Cardiac septum (tissue), 1 donor: ENCODE results near the gene LMAN1L. TPM values are rescaled to one million over a fixed set of nuclear protein-coding genes. Genes with fewer than 3 reads are reported as not detected.

ENCODE experiments used
- DNase-seq: peaks from one replicate; pipeline ENCODE4 v3.0.0-alpha.2; 2020; ENCODE audit warnings: low spot score
- intact Hi-C: fragments of 100-400 bp; cut with DNase I; formaldehyde crosslinking; loops from one replicate; pipeline ENCODE4 v1.14.0; 2022
- total RNA-seq: library from RNA; stranded (reverse); fragmentation: NEBNext Ultra II Directional; extraction: Animal tissue kit (Norgen Biotek cat#: 25700); gene quantifications from one replicate; pipeline ENCODE4 v1.2.1, GENCODE V29; 2021
- donor health status: DM: no; HTN: no; CAD: no.

The LMAN1L gene
- total RNA-seq, 1 donor from 2014 or later, result 7.9 TPM

DNA sequence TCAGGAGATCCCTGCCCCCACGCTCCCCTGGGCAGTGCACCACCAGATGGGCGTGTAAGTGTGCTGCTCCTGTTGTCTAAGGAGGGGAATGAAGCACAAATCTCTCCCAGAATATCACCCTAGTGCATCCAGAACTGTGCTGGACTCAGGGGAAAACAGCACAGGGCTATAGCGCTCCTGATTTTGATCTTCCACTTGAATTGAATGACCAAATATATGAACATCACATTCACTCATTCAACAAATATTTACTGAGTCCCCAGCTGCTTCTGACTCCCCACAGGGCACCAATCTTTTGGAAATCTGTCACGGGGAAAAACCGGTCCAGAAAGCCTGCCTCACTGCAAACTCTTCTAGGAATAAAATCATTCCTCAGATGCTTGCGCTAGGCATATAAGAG lies 16.2 kb downstream of the LMAN1L start:
- DNase-seq, result no peak

DNA sequence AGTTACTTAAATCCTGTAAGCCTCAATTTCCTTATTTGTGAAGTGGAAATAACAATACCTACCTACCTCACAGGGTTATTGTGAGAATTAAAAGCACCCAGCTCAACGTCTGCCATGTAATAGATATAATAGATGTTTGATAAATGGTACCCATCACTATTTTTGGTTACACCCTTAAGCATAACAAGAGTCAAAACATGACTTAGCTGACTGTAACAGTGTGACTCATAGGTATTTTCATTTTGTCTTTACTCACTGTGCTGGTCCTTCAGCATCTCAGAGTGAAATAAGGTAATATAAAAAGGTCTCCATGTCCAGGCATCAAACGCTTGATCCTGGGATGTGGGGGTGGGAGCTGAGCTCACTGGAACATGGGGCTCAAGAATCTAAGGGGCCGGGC lies 16.9 kb downstream of the LMAN1L start:
- intact Hi-C loops, result no loop called here

More for the DNA sequence above, 16.2 kb downstream of the LMAN1L start:
- intact Hi-C loops, result no loop called here

DNA sequence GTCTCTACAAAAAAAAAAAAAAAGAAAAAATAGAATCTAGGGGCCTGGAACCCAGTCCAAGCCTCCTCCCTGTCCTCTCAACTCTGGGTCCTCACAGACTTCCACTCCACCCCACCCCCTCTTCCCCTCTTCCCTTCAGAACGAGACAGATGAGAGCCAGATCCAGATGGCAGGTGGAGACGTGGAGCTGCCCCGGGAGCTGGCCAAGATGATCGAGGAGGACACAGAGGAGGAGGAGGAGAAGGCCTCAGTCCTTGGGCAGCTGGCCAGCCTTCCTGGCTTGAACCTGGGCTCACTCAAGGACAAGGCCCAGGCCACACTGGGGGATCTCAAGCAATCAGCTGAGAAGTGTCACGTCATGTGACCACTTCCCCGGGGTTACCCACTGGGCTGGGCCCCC lies 17.4 kb downstream of the LMAN1L start:
- intact Hi-C loops, result no loop called here
- no peak for DNase-seq

More for the DNA sequence above, 16.9 kb downstream of the LMAN1L start:
- DNase-seq, result no peak

DNA sequence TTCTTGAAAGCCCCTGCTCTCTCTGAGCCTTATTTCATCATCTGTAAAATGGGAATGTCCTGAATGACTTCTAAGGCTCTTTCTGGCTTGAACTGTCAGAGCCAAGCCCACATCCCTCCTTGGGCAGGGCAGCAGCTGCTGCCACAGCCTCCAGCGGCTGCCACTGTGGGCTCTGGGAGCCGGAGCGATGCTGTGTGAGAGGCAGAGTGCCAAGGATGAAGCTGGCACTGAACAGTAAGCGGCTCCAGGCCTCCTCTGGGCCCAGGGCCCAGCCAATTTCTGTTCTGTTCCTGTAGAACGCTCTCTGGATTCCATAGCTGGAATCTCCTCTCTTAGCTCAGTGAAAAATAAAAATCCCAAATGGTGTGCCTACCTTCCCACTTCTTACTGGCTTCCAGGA lies 18.2 kb downstream of the LMAN1L start:
- intact Hi-C loops, result no loop called here
- no peak for DNase-seq

DNA sequence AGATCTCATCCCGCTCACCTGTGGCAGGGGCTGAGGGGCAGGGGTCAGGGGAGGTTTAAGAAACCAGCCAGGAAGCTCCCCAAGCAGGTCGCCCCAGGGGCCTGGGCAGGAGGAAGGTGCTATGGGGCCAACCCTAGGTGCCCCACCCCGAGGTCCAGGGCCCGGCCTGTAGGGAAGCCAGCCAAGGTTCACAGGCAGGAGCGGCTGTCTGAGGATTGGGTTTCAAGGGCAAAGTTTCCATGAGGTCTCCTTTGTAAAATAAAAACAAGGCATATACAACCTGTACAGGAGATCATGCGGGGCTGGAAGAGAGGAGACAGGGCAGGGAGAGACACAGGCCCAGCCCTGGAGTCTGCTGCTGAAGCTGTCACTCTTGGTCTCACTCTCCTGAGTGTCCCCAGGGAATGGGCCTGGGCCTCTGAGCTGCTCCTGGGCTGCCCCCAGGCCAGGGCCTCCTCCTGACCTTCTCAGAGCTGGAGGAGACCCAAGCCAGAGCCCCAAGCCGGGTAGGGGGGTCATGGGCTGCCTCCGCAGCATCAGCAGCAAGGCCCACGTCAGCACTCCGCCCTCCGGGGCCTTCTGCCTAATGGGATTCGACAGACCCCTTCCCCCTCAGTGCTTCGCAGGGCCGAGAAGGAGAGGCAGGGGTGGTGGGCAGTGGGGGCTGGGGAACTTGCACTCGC lies 19.3 kb downstream of the LMAN1L start:
- intact Hi-C loops, result no loop called here
- DNase-seq, result no peak

DNA sequence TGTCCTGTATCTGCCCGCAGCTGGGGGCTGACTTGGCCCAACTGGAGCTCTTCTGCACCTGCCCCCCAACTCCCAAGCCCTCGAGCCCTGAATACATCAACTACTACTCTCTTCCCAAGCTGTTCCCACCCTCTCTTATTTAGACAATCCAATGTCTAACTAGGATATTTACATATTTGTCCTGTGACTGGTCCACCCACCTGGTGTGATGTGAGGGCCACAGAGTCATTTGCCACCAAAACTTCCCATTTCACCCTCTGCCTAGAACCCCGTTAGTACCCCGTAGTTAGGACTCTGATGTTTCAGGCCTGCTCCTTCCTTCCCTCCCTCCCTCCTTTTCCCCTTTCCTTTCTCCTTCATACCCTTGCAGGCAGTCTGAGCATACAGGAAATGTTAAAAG lies 20.2 kb downstream of the LMAN1L start:
- DNase-seq, result no peak
- intact Hi-C loops, result no loop called here

DNA sequence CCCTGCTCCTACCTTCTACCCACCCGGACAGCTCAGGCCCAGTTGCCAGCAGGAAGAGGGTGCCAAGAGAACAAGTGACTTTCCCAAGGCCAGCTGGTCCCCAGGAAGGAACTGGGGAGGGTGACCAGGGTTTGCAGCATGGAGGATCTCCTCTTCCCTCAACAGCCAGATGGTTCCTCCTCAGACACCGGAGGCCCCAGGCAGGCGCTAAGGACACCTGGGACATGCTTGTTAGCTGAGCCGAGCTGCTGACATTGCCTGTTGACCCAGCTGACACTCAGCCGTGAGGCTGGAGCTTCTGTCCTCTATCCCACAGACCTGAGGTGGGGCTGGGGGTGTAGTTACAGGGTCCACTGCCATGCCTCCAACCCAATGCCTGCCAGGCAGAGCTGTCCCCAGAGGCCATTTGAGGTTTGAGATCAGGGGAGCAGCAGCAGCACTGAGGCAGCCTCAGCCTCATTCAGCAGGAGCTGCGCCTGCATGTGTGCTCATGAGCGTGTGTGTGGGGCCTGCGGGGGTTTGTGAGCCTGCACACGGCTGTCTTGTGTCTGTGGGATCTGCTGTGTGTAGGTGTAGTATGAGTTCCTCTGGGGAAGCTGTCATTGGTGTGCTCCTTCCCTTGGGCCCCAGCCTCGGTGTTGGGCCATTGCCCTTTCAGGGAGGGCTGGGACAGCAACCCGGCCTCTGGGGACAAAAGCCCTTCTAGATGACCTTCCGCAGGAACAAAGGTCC lies 20.9 kb downstream of the LMAN1L start:
- intact Hi-C loops, result no loop called here
- DNase-seq, result no peak

DNA sequence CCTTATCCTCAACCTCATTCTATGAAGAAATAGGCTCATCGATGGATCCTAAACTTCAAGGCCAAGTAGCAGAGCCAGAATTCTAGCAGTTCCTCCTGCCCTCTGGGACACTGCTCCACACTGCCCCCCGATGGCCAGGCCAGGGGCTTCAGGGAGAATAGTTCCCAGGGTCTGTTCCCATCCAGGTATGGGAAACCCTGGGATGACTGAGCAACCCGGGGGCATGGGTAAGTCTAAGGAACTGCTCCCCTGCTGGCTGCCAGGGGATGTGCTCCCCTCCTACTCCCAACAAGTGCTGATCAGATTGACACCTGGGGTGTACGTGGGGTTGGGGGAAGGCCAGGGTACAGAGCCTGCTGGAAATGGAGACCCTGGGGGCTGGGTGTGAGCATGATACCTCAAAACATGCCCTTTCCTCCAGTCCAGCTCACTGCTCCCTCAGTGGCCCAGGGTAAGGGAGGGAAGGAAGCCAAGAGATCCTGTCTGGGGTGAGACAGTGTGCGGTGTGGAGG lies 22.7 kb downstream of the LMAN1L start:
- no peak for DNase-seq
- intact Hi-C loops, result loop anchor here (5.0 kb wide), 1 partner anchor 63 kb away; no protein-coding TSS in a partner anchor

DNA sequence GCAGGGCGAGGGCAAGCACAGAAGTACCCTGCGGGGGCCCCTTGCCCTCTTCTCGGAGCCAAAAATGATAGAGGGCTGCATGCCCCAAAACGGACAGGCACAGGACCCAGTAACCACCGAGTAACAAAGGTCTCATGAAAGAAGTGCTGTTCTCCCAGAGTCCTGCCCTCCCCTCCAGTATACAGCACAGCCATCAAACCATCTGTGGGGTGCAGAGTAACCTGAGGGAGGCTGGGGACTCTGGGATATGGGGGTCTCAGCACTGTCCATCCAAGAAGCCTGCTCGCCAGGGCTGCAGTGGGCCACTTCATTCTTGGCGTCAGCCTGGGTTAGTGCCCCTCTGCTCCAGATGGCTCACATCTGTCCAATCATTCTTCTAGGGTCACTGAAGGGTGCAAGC lies 24.2 kb downstream of the LMAN1L start:
- intact Hi-C loops, result loop anchor here (5.0 kb wide), 1 partner anchor 65 kb away; no protein-coding TSS in a partner anchor
- no peak for DNase-seq

DNA sequence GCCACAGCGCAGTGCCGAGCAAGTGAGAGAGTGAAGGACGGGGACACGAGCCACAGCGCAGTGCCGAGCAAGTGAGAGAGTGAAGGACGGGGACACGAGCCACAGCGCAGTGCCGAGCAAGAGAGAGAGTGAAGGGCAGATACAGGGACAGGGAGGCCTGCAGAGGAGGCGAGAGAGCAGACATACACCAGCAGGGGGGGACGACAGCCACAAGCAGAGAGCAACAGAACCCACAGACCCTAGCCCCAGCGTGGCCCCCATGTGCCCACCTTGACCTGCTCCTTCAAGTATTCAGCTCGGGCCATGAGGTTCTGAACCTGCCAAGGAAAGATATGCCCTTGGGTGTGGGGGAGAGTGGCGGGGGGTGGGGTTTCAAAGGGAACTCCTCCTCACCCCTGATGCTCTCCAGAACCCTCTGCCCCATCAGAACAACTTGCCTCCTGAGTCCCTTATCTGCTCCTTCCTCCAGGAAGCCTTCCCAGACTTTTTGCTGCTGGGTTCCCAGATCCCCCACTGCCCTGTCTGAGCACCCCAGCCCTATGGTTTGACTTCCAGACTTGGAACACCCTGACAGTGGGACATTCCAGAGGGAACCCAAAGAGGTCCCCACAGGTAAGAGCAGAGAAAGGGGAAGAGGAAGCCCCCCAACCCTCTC lies 25.0 kb downstream of the LMAN1L start:
- no peak for DNase-seq

DNA sequence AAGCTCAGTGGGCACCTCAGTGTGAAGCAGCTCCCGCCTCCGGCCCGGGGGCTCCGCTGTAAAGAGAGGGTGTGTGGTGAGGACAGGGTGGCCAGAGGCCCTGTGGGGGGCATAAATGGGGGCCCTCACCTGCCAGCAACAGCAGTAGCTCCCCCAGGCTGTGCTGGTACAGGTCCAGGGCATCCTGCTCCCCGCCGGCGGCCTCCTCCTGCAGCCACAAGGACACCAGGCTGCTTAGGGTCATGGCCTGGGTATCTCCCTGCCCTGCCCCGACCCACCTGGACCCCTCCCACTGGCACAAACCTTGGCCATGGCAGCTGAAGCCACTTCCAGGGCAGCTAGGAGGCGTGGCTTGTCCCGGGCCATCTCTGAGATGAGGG lies 25.5 kb downstream of the LMAN1L start:
- no peak for DNase-seq
- intact Hi-C loops, result loop anchor here (5.0 kb wide), 1 partner anchor 66 kb away; no protein-coding TSS in a partner anchor

More for the DNA sequence above, 25.0 kb downstream of the LMAN1L start:
- intact Hi-C loops, result loop anchor here (5.0 kb wide), 1 partner anchor 65 kb away; no protein-coding TSS in a partner anchor

DNA sequence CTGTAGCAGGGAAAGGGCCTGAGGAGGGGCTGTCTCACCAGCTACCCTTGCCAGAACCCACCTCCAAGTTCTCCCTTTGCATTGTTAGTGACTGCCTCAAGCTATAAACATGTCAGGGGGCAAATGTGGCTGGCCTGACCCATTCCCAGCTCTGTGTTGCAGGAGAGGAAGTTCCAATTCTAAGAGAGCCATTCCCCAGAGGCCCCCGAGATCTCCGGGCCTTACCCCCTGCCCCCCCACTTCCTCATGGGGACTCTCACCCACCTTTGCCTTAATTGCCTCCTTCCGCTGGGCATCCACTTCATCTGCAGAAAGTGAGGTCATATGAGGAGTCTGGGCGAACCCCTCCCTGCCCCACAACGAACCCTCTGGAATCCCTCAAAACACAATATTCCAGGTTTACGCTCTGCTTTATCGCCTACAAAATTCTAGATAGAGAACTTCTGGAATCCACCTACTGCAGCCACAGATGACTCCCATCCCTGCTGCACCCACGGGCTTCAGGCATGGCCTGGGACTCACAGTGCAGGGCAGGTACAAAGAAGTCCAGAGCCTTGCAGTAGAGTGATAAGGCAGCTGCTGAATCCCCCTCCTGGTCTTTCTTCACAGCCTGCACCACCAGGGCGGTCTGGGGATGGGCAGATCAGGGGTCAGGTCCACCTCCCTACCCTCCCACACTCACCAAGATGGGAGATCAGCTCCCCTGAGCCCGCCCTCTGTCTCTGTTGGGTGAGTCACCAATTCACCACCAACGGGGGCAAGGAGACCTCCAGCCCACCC lies 26.3 kb downstream of the LMAN1L start:
- intact Hi-C loops, result loop anchor here (5.0 kb wide), 1 partner anchor 67 kb away; no protein-coding TSS in a partner anchor
- no peak for DNase-seq

DNA sequence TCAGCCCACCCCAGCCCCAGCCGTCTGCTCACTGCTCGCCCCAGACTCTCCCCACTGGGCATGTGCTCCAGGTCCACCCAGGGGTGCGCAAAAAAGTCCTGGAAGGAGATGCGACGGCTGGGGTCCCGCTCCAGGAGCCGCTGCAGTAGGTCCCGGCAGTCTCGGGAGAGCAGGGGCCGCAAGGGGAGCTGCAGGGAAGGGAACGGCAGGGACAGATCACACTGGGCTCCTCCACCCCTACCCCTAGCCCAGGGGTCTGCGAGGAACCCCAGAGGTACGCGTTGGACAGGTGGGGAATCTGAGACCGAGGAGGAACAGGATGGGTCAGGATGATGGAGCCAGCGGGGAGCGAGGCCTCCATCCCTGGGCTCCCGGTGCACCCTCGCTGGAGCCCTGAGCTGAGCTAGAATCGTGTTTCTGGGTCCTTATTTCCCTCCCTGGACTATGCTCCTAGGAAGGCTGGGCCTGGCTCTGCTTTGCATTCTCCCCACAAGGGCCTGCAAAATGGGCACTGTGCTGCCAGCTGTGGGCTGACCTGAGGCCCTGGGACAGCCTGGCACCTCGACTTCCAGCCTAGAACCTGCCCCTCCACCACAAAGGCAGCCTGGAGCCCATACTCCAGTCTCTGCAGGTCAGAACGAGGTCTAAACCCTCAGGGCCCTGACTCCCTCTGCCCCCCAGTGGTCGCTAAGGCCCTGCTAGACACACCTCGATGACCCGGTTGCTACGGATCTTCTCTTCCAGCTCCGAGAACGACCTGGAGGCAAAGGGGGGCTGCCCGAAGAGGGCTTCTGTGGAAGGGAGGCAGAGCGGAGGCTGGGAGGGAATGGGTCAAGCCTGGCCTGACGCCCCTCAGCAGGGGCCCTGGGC lies 27.1 kb downstream of the LMAN1L start:
- DNase-seq, result no peak
- intact Hi-C loops, result loop anchor here (5.0 kb wide), 1 partner anchor 67 kb away; no protein-coding TSS in a partner anchor

DNA sequence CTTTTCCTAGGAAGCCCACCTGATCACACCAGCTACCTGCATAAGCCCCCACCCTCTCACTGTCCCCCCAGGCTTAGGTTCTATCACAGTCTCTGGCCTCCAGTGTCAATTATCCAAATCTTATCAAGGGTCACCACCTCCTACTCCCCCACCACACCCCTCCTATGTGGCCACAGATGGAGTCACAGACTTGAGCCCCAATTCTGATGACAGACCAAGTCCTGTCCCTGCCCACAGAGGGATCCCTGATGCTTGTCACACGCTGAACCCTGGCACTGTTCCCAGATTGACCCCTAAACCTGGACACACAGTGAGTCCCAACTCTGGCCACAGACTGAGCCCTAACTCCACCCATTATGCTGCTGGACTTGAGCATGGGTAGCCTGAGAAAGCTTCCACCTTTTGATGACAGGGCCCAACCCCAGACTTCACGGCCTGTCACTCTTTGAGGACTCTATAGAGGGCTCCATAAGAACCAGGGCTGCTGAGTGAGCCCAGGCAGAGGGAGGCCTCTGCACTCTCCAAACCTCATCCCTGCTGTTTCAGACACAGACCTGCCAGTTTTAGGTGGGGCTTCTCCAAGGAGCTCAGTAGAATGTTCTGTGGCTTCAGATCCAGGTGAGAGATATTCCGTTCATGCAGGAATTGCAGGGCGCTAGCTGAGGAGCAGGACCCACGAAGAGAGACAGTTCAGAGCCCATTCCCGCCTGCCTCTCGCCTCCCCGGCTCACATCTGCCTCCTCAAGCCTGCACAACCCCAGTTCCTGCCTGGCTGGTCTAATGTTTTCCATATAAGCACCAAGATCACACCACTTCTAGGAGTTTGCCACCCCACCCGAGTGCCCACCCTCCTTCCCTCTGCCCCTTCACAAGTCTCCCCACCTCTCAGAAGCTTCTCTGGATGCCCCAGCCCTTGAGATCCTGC lies 28.5 kb downstream of the LMAN1L start:
- DNase-seq, result no peak
- intact Hi-C loops, result no loop called here

DNA sequence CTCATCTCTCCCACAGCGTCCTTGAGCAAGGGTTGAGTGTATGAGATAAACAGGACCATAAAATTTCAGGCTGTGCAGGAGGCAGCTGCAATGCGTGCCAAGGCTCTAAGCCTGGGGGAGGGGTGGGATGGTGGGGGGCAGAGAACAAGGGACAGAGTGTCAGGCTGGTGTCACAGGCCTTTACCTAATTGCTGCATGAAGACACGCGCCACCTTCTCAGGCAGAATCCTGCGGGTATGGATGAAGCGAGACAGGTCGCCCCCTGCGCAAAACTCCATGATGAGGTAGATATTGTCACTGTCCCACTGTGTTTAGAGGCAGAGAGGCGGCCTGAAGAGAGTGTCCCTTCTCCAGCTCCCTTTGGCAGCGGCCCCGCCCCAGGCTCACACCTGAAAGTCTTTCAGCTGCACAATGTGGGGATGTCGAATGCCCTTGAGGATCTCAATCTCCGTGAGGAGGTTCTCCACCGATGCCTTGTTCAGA lies 29.3 kb downstream of the LMAN1L start:
- DNase-seq, result no peak
- intact Hi-C loops, result loop anchor here (2.0 kb wide), 1 partner anchor 61 kb away; no protein-coding TSS in a partner anchor

DNA sequence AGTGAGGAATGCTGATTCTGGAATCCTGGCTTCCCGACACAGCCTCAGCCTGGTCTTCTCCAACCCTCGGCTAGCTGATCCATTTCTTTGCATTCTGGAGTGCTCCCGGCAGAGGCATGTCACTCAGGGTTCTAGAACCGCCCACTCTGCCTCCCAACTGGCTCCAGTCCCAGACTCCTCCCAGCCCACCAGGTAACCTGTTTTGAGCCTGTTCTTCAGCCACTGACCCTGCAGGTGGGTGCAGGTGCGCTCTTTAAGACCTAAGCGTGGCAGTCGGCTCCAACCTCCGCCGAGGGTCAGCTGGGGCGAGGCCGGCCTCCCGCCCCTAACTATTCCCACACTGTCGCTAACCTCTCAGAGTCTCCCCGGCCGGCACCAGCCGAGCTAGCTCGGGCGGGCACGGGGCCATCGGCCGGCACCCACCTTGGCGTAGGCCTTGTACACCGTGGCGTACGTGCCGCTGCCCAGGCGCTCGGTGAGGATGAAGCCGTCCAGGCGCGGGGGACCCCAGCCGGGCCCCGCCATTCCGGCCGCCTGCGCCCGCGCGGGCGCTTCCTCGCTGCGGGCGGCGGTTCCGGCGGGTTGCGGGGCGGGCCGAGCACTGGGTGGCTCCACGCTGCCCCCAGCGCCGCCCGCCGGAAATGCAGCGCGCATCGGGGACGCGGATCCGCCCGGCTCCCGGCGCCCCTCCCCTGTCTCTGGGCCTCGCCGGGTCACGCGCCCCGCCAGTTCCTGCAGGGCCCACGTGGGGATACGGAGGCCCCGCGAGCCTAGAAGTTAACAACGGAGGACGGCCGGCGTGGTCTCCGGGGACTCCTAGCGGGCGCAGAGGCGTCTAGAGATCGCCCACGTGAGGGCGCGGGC lies 30.2 kb downstream of the LMAN1L start, which contains the start of gene ULK3:
Gene ULK3 (minus strand): TSS at position 576 of the 864 bp plus-strand sequence. CDS start 51 bp downstream, at position 525.
- intact Hi-C loops, result loop anchor here (2.0 kb wide), 1 partner anchor 60 kb away; no protein-coding TSS in a partner anchor
- peak; percentile 96 for DNase-seq
